GM18867 (cell line): ENCODE measurements around the gene SIGLEC5.
"Not testable (repeated sequence)": the region's sequence is repeated elsewhere in the genome, so short reads cannot be mapped to it uniquely, and the experiment has no call there.

ENCODE experiments used
- ATAC-seq: cut with Tn5 transposase; IDR thresholded peaks from one replicate; pipeline ENCODE4 v1.9.1; 2021; ENCODE audit warnings: mild to moderate bottlenecking, moderate library complexity; ENCODE audit not compliant: unreplicated experiment

SIGLEC5 gene

DNA sequence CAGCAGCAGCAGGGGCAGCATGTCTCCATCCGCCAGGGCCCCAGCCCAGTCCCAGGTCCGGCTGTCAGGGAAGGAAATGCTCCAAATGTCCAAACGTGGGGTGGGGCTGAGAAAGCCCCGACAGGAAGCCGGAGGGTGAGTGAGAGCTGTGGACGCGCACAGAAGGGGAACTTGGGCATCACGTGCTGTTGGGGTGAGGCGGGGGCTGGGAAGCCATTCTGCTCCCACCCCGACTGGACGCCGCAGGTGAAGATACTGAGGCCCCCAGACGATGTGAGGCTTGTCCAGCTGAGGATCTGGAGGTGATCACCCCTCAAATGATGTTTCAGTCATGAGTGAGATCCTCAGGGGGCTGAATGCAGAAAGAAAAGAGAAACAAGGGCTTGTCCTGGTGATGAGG lies at the start of gene SIGLEC5:
TSS of gene SIGLEC5 (minus strand) at position 87 of the 400 bp plus-strand sequence. CDS start at position 21, 66 bp downstream.
- ATAC-seq: not testable (repeated sequence)

DNA sequence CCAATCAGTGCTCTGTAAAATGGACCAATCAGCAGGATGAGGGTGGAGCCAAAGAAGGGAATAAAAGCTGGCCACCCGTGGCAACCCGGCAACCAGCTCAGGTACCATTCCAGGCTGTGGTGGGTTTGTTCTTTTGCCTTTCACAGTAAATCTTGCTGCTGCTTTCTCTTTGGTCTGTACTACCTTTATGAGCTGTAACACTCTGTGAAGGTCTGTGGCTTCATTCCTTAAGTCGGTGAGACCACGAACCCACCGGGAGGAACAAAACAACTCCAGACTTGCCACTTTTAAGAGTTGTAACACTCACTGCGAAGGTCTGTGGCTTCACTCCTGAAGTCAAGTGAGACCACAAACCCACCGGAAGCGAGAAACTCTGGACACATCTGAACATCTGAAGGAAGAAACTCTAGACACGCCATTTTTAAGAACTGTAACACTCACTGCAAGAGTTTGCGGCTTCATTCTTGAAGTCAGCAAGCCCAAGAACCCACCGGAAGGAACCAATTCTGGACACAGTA lies 46.4 kb upstream of the SIGLEC5 start:
- no peak for ATAC-seq

DNA sequence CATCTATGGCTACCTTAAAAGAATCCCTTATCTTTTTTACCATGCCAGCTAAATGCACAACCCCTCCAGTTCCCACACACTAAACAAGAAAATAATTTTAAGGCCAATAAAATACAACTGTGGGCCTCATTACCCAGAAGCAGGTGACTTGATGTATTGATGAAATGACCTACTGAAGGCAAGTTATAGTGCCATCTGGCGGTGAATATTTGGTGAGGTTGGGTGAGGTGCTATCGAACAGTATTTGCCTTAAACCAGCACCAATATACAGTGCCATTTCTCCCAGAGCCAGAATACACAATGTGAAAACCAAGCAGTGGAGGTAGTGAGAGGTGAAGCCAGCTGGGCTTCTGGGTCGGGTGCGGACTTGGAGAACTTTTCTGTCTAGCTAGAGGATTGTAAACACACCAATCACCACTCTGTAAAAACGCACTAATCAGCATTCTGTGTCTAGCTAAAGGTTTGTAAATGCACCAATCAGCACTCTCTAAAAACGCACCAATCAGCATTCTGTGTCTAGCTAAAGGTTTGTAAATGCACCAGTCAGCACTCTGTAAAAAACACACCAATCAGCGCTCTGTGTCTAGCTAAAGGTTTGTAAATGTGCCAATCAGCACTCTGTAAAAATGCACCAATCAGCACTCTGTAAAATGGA lies 45.8 kb upstream of the SIGLEC5 start:
- ATAC-seq: not testable (repeated sequence)

GRCh38 chr19:51668216-51668615 lies 38.0 kb upstream of the SIGLEC5 start:
- ATAC-seq: no peak

DNA sequence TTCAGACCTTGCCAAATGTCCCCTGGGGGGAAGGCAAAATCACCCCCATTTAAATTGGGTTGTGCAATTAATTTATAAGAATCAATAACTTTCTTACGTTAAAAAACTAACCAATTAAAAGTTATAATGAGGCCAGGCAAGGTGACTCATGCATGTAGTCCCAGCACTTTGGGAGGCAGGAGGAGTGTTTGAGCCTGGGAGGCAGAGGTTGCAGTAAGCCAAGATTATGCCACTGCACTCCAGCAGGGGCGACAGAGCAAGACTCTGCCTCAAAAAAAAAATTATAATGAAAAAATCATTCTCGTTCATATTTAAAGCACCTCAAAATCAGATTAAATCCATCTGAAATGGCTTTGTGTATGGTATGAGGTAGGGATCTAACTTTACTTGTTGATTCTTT lies 34.8 kb upstream of the SIGLEC5 start:
- ATAC-seq: no peak

- ATAC-seq: no peak
These were observed 33.9 kb upstream of the SIGLEC5 start for GRCh38 chr19:51664131-51664530.

DNA sequence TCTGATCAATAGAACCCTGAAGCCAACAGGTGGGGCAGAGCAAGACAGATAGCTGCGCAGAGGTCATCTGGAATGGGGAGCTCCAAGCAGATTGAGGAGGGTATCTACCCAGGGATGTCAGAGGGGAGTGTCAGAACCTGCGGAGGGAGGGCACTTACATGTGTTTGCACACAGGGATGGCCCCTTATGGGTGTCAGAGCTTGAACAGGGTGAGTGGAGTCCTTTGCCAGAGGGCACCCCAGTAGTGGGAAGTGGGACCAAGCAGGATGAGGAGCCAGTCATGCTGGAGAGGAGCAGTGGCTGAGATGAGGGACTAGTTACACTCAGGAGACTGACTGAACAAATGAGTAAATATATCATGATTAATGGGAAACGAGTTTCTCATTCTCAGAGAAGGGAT lies 33.4 kb upstream of the SIGLEC5 start:
- no peak for ATAC-seq

GRCh38 chr19:51660975-51661600 lies 30.9 kb upstream of the SIGLEC5 start:
- ATAC-seq: no peak

DNA sequence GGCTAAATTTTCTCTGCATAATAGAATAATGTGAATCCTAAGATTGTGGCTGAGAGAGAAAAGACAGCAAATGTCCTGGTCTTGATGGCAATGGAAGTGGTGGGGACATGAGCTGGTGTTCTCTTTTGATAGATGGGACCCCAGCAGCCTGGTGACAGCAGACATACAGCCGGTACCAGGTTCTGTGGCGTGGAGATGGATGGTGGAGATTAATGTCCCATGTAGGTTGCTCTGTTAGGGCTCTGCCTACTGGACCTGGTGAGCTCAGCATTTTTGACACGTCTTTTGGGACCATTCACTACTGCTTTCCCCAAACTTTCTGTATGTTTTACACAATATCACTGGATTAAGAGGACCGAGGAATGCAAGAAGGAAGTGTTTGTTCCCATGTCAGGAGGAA lies 24.6 kb upstream of the SIGLEC5 start:
- ATAC-seq: no peak

- ATAC-seq: no peak
These were observed 23.0 kb upstream of the SIGLEC5 start for GRCh38 chr19:51653162-51653561.

DNA sequence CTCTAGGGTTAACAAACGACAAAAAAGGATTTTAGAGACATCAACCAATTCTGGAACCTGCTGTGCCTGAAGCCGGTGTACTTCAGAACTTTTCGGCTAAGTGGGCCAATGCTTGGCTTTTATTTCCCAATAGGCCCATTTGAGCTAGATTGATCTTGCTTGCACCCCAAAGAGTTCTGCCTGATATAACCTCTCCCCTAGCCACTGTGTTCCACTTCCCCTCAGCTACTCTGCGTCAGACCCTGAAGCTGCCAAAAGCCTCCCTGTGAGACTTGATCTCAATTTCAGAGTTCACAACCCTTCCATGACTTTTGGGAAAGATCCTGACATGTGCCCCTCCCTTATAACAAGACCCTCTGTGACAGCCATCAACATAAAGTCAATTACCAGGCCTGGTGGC lies 22.1 kb upstream of the SIGLEC5 start:
- ATAC-seq: no peak

- peak; percentile 51 for ATAC-seq
These were observed 21.1 kb upstream of the SIGLEC5 start for GRCh38 chr19:51651216-51651846.

GRCh38 chr19:51647318-51647717 lies 17.1 kb upstream of the SIGLEC5 start:
- no peak for ATAC-seq

DNA sequence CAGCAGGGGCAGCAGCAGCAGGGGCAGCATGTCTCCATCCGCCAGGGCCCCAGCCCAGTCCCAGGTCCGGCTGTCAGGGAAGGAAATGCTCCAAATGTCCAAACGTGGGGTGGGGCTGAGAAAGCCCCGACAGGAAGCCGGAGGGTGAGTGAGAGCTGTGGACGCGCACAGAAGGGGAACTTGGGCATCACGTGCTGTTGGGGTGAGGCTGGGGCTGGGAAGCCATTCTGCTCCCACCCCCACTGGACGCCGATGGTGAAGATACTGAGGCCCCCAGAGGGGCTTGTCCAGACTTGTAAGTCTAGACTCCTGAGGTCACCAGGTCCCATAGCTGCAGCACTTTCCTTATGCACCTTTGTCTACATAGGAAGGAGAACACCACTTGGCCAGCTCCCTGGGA lies 16.5 kb upstream of the SIGLEC5 start, which contains the start of gene SIGLEC14:
TSS of gene SIGLEC14 (minus strand) at position 96 of the 400 bp plus-strand sequence. CDS start at position 30, 66 bp downstream.
- ATAC-seq: not testable (repeated sequence)

DNA sequence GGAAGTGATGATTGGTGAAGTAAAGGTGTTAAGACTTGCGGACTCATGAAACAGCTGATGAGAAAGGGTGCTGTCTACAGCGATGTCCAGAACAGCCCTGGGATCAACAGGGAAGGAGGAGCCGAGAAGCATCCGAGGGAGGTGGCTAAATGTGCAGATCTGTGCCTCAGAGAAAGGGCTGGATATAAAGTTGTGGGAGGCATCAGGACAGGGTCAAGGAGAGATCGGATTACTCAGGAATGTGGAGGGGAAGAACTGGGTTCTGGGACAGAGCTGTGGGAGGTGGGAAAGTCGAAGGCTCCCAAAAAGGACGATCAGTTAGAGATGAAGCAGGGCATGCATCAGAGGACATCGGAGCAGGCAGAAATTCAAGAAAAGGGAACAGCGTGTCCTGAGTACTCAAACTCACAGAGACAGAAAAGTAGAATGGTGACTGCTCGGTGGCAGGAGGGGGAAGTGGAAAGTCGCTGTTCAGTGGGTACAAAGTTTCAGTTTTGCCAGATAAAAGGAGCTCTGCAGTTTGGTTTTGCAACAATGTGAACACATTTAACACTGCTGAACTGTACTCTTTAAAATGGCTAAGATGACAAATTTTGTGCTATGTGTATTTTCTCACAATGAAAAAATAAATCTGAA lies 14.6 kb upstream of the SIGLEC5 start:
- no peak for ATAC-seq

DNA sequence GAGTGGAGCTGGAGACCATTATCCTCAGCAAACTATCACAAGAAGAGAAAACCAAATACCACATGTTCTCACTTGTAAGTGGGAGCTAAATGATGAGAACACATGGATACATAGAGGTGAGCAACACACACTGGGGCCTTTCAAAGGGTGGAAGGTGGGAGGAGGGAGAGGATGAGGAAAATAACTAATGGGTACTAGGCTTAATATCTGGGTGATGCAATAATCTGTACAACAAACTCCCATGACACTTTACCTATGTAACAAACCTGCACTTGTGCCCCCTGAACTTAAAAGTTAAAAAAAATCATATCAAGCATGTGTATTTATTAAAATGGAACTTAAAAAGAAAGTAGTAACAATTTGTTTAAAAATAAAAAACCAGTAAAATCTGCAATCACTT lies 11.4 kb upstream of the SIGLEC5 start:
- no peak for ATAC-seq

DNA sequence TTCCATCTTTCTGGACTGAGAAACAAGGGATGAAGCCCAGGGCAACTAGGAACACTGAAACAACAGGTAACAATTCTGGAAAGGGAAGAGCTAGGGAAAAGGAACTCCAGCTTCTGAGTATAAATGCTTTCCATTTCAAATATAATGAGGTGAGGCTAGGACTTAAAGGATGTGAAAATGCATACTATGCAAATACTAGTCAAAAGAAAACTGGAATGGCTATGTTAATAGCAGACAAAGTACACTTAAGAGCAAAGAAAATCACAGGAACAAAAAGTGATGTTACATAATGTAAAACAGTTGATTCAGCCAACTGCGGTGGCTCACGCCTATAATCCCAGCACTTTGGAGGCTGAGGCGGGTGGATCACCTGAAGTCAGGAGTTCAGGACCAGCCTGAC lies 10.2 kb upstream of the SIGLEC5 start:
- ATAC-seq: no peak

DNA sequence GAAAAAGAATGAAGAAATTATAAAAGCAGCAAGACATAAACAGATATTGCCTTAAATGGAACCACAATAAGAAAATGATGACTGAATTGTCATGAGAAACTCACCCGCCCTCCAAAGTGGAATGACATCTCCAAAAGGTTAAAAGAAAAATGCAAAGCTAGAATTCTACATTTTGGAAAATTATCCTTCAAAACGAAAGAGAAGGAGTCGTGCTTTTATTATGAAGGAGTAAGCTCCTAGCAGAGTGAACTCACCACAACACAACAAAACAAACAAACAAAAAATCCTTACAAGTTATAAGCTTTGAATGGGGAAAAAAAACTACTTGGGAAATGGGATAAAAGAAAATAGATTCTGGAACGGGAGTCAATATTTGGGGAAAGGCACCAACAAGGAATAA lies 9.7 kb upstream of the SIGLEC5 start:
- no peak for ATAC-seq

DNA sequence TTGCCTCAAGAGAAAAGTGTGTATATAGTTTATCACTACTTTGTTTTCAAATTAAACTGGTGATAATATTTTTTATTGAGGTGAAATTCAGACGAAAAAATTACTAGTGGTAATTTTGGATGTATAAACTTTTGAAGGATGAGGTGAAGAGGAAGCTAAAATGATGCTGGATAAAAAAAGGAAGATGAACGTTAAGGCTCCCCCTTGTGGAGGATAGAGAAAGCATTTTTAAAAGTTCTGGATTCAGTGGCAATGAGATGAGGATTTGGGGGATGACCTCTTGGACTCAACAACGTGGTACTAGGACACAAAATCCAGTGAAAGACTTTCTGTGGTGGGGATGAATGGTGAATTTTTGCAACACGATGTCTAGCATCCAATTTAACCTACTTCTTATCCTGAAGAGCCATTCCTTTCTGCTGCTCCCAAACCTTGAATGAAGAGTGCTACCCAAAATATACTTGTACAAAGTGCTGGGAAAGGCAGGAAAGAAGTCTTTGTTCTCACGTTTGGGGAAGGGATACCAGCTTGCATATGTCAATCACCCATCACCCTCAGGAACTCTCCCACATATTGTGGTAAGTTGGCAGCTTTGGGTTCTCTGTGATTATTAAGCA lies 7.3 kb upstream of the SIGLEC5 start:
- no peak for ATAC-seq

DNA sequence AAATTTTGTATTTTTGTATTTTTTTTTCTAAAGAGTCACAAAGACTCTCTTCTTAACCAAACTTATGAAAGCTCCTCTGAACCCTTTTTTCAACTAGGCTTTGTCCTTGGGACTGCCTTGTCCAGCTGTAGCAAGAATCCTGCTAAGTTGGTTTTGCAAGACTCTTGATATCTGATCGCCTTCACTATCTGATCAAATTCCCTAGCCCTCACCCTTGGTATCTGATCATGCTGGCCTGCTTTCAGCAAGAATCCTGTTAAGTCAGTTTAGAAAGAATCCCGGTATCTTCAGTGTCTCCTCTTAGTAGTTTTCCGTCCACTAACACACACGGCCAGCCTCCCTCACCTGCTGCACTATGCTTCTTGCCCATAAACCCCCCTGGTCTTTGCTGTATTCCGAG lies 1.9 kb upstream of the SIGLEC5 start:
- ATAC-seq: no peak
